ENCODE measurements around the gene PDF. TPM values are rescaled to one million over a fixed set of nuclear protein-coding genes. Genes with fewer than 3 reads are reported as not detected.
"Not testable (repeated sequence)": the region's sequence is repeated elsewhere in the genome, so short reads cannot be mapped to it uniquely, and the experiment has no call there.

Gene PDF
- 9.1 and 28.5 TPM in 2 replicates for total RNA-seq (2014; rRNA removed; shearing (Covaris generic); ENCODE audit: low replicate concordance)

GRCh38 chr16:69330286-69331109, at the start of gene PDF:
Gene PDF (minus strand): TSS chr16:69330588. CDS start chr16:69330570, 18 bp downstream.
- no peaks in the 10 kb centered on the region for H3K9me3 ChIP-seq
- peaks cover 47% of the 10 kb centered on the region for H3K36me3 ChIP-seq
- H3K27me3 ChIP-seq: no peaks in the 10 kb centered on the region
- DNase-seq: peak; percentile 93
- peak within 1 kb of the TSS; percentile 67 for H3K4me3 ChIP-seq

GRCh38 chr16:69378760-69379159, 48.4 kb upstream of the PDF start:
- DNase-seq: no peak
- H3K36me3 ChIP-seq: peaks cover 39% of the 10 kb centered on the region
- no peaks in the 10 kb centered on the region for H3K9me3 ChIP-seq

GRCh38 chr16:69378036-69378435, 47.6 kb upstream of the PDF start:
- no peak overlapping the region for H3K4me3 ChIP-seq
- H3K9me3 ChIP-seq: no peaks in the 10 kb centered on the region
- peaks cover 32% of the 10 kb centered on the region for H3K36me3 ChIP-seq
- DNase-seq: no peak
- no peaks in the 10 kb centered on the region for H3K27me3 ChIP-seq

More at GRCh38 chr16:69378760-69379159, 48.4 kb upstream of the PDF start:
- Histone ChIP-seq H3K4me3 (no peak overlapping the region), H3K27me3 (no peaks in the 10 kb centered on the region)

- Histone ChIP-seq H3K4me3 (no peak overlapping the region), H3K36me3 (peaks cover 25% of the 10 kb centered on the region), H3K27me3 (no peaks in the 10 kb centered on the region), H3K9me3 (no peaks in the 10 kb centered on the region)
- DNase-seq: no peak
Measured at GRCh38 chr16:69376393-69377059, 46.1 kb upstream of the PDF start.

- H3K36me3 ChIP-seq: peaks cover 18% of the 10 kb centered on the region
- no peak for DNase-seq
- no peaks in the 10 kb centered on the region for H3K27me3 ChIP-seq
- H3K9me3 ChIP-seq: no peaks in the 10 kb centered on the region
- no peak overlapping the region for H3K4me3 ChIP-seq
Measured at GRCh38 chr16:69373019-69373418, 42.6 kb upstream of the PDF start.

- Histone ChIP-seq H3K4me3 (no peak overlapping the region), H3K27me3 (no peaks in the 10 kb centered on the region), H3K9me3 (no peaks in the 10 kb centered on the region), H3K36me3 (peaks cover 18% of the 10 kb centered on the region)
- DNase-seq: no peak
Measured at GRCh38 chr16:69371564-69371963, 41.2 kb upstream of the PDF start.

- Histone ChIP-seq H3K36me3 (peaks cover 18% of the 10 kb centered on the region), H3K9me3 (no peaks in the 10 kb centered on the region), H3K4me3 (no peak overlapping the region), H3K27me3 (no peaks in the 10 kb centered on the region)
- DNase-seq: no peak
Measured at GRCh38 chr16:69368866-69369265, 38.5 kb upstream of the PDF start.

GRCh38 chr16:69367980-69368379, 37.6 kb upstream of the PDF start:
- Histone ChIP-seq H3K27me3 (no peaks in the 10 kb centered on the region), H3K9me3 (no peaks in the 10 kb centered on the region), H3K36me3 (peaks cover 18% of the 10 kb centered on the region), H3K4me3 (no peak overlapping the region)
- DNase-seq: no peak

- DNase-seq: no peak
- no peaks in the 10 kb centered on the region for H3K9me3 ChIP-seq
- no peak overlapping the region for H3K4me3 ChIP-seq
- H3K27me3 ChIP-seq: no peaks in the 10 kb centered on the region
- H3K36me3 ChIP-seq: peaks cover 12% of the 10 kb centered on the region
Measured at GRCh38 chr16:69366431-69366830, 36.0 kb upstream of the PDF start.

- Histone ChIP-seq H3K9me3 (no peaks in the 10 kb centered on the region), H3K4me3 (no peak overlapping the region), H3K36me3 (peaks cover 12% of the 10 kb centered on the region), H3K27me3 (no peaks in the 10 kb centered on the region)
- no peak for DNase-seq
Measured at GRCh38 chr16:69365901-69366300, 35.5 kb upstream of the PDF start.

GRCh38 chr16:69364088-69364487, 33.7 kb upstream of the PDF start:
- H3K36me3 ChIP-seq: 0 out of 2 replicates have a peak, but pooled peaks cover 4% of the 10 kb centered on the region
- H3K27me3 ChIP-seq: no peaks in the 10 kb centered on the region
- no peak for DNase-seq
- no peak overlapping the region for H3K4me3 ChIP-seq
- H3K9me3 ChIP-seq: no peaks in the 10 kb centered on the region

- H3K9me3 ChIP-seq: no peaks in the 10 kb centered on the region
- no peak overlapping the region for H3K4me3 ChIP-seq
- 0 out of 2 replicates have a peak, but pooled peaks cover 2% of the 10 kb centered on the region for H3K36me3 ChIP-seq
- no peak for DNase-seq
- H3K27me3 ChIP-seq: no peaks in the 10 kb centered on the region
Measured at GRCh38 chr16:69363281-69363717, 32.9 kb upstream of the PDF start.

- not testable (repeated sequence) for H3K9me3 ChIP-seq, H3K36me3 ChIP-seq, H3K4me3 ChIP-seq, DNase-seq, H3K27me3 ChIP-seq
Measured at GRCh38 chr16:69360070-69360469, 29.7 kb upstream of the PDF start.

GRCh38 chr16:69351309-69352027, 21.1 kb upstream of the PDF start, which contains the start of gene TMED6:
Gene TMED6 (minus strand): TSS chr16:69351786. CDS start chr16:69351753, 33 bp downstream.
- H3K27me3 ChIP-seq: no peaks in the 10 kb centered on the region
- H3K36me3 ChIP-seq: no peaks in the 10 kb centered on the region

GRCh38 chr16:69350536-69351133, 20.2 kb upstream of the PDF start:
- no peaks in the 10 kb centered on the region; the same call in 1 of the 2 replicates for H3K36me3 ChIP-seq
- DNase-seq: no peak
- no peaks in the 10 kb centered on the region for H3K9me3 ChIP-seq
- H3K4me3 ChIP-seq: no peak overlapping the region
- H3K27me3 ChIP-seq: no peaks in the 10 kb centered on the region

More at GRCh38 chr16:69351309-69352027, 21.1 kb upstream of the PDF start, which contains the start of gene TMED6:
- H3K9me3 ChIP-seq: no peaks in the 10 kb centered on the region
- H3K4me3 ChIP-seq: no peak within 1 kb of the TSS
- no peak for DNase-seq

- Histone ChIP-seq H3K9me3 (no peaks in the 10 kb centered on the region), H3K27me3 (no peaks in the 10 kb centered on the region), H3K4me3 (no peak overlapping the region), H3K36me3 (no peaks in the 10 kb centered on the region; the same call in 1 of the 2 replicates)
- no peak for DNase-seq
Measured at GRCh38 chr16:69349536-69349935, 19.1 kb upstream of the PDF start.
